Esophagus squamous epithelium (tissue), 5 donors: ENCODE data around the gene RIPK4. TPM values are rescaled to one million over a fixed set of nuclear protein-coding genes. Genes with fewer than 3 reads are reported as not detected.

Source experiments
- DNase-seq: peaks from one replicate; lab custom pipeline; 2025; lab: John Stamatoyannopoulos, UW
- H3K27ac ChIP-seq, 4 donors: fragments of 200-600 bp; sonication (generic); one replicate each; pipeline ENCODE4 v1.5.1; 2016 to 2019; ENCODE audit warnings: mild to moderate bottlenecking in 1 of 4
- H3K27me3 ChIP-seq, 4 donors: fragments of 200-600 bp; sonication (generic); 1 replicate in 3 of 4; 2 replicates in 1 of 4; pipeline versions ENCODE4 v1.5.1 to v1.6.0; 2017 to 2021; ENCODE audit warnings: antibody characterized with exemption in 1 of 4
- H3K36me3 ChIP-seq, 3 donors: fragments of 200-600 bp; sonication (generic); one replicate each; pipeline ENCODE4 v1.5.1; 2016 to 2019
- H3K4me1 ChIP-seq, 3 donors: fragments of 200-600 bp; sonication (generic); one replicate each; pipeline ENCODE4 v1.5.1; 2017 to 2019
- H3K4me3 ChIP-seq, 4 donors: fragments of 200-600 bp; sonication (generic); 1 replicate in 3 of 4; 2 replicates in 1 of 4; pipeline ENCODE4 v1.5.1; 2016 to 2019; ENCODE audit warnings: mild to moderate bottlenecking in 2 of 4, moderate library complexity in 1 of 4
- H3K9me3 ChIP-seq, 3 donors: fragments of 200-600 bp; sonication (generic); one replicate each; pipeline ENCODE4 v1.5.1; 2016 to 2019
- CTCF ChIP-seq, 6 experiments: fragments of 450-650 bp in 4 of 6; fragments of 200-600 bp in 2 of 6; sonication (generic) in 2 of 6; IDR thresholded peaks; one replicate each; pipeline ENCODE4 v1.5.1; 2016 to 2019; ENCODE audit warnings: antibody characterized with exemption in 6 of 6, mild to moderate bottlenecking in 4 of 6, moderate library complexity in 4 of 6
- POLR2A ChIP-seq, 4 donors: fragments of 450-650 bp; IDR thresholded peaks; one replicate each; pipeline ENCODE4 v1.6.1; 2017; ENCODE audit warnings: antibody characterized with exemption in 4 of 4, mild to moderate bottlenecking in 4 of 4, moderate library complexity in 3 of 4
- WGBS, 2 donors: methylation state at CpG; one replicate each; pipeline ENCODE4 v1.1.5; 2018; 5-methylcytosine and 5-hydroxymethylcytosine counted together
- intact Hi-C: fragments of 100-400 bp; cut with DNase I; formaldehyde crosslinking; loops from one replicate; pipeline ENCODE4 v1.15.0; 2022
- total RNA-seq, 4 donors: library from RNA; depleted of rRNA; stranded (reverse); fragments of >200 nt; gene quantifications; one replicate each; pipeline ENCODE4 v1.1.0, GENCODE V29; 2016
- donor health status: DM: yes; HTN: yes; CAD: no.

Gene RIPK4
- total RNA-seq, 4 donors from 2014 or later, result 41.1 to 93.5 (median 68.8) TPM

- Histone ChIP-seq H3K27ac (no peak overlapping the region), H3K4me1 (peaks cover 8 to 51% (median 19%) of the 10 kb centered on the region in 3 donors), H3K36me3 (no peaks in the 10 kb centered on the region), H3K27me3 (peaks cover 0 to 98% (median 8%) of the 10 kb centered on the region in 4 donors), H3K4me3 (no peak overlapping the region), H3K9me3 (no peaks in the 10 kb centered on the region)
- WGBS, 2 donors, result 56 to 73% methylated on average over 5 to 12 of the region's 14 CpGs
- intact Hi-C loops, result no loop called here
- no peak for TF ChIP-seq CTCF (IDR thresholded peaks at IDR 0.05)
- no peak for TF ChIP-seq POLR2A (IDR thresholded peaks at IDR 0.05)
- no peak for DNase-seq
Observed at GRCh38 chr21:41770901-41771624, 4.2 kb upstream of the RIPK4 start.

GRCh38 chr21:41769933-41770332, 3.1 kb upstream of the RIPK4 start:
- peaks cover 8 to 45% (median 19%) of the 10 kb centered on the region in 3 donors for H3K4me1 ChIP-seq
- intact Hi-C loops, result no loop called here
- H3K27me3 ChIP-seq, result peaks cover 0 to 100% (median 9%) of the 10 kb centered on the region in 4 donors
- no peaks in the 10 kb centered on the region for H3K9me3 ChIP-seq
- no peak overlapping the region for H3K27ac ChIP-seq
- DNase-seq, result no peak
- H3K4me3 ChIP-seq, result no peak overlapping the region
- H3K36me3 ChIP-seq, result no peaks in the 10 kb centered on the region
- TF ChIP-seq CTCF (IDR thresholded peaks at IDR 0.05), result no peak
- 74 to 89% methylated on average over 2 to 4 of the region's 5 CpGs for WGBS, 2 donors

- TF ChIP-seq POLR2A (IDR thresholded peaks at IDR 0.05), result no peak
- no peak for TF ChIP-seq CTCF (IDR thresholded peaks at IDR 0.05)
- H3K4me3 ChIP-seq, result no peak overlapping the region
- DNase-seq, result no peak
- no peaks in the 10 kb centered on the region for H3K36me3 ChIP-seq
- H3K27me3 ChIP-seq, result peaks cover 0 to 100% (median 9%) of the 10 kb centered on the region in 4 donors
- H3K9me3 ChIP-seq, result no peaks in the 10 kb centered on the region
- no peak overlapping the region for H3K27ac ChIP-seq
- 75 to 89% methylated on average over 4 to 7 of the region's 7 CpGs for whole genome bisulfite sequencing, 2 donors
- intact Hi-C loops, result no loop called here
- peaks cover 8 to 42% (median 19%) of the 10 kb centered on the region in 3 donors for H3K4me1 ChIP-seq
Observed at GRCh38 chr21:41769521-41769920, 2.7 kb upstream of the RIPK4 start.

GRCh38 chr21:41769111-41769510, 2.3 kb upstream of the RIPK4 start:
- intact Hi-C loops, result no loop called here
- WGBS, 2 donors, result 19 to 24% methylated on average over 4 to 8 of the region's 10 CpGs

More at GRCh38 chr21:41769111-41769510, 2.3 kb upstream of the RIPK4 start:
- peaks cover 0 to 100% (median 9%) of the 10 kb centered on the region in 4 donors for H3K27me3 ChIP-seq
- H3K4me1 ChIP-seq, result peaks cover 8 to 42% (median 19%) of the 10 kb centered on the region in 3 donors
- peak overlapping the region; percentile 2 to 65 (median 50) for H3K4me3 ChIP-seq
- no peaks in the 10 kb centered on the region for H3K36me3 ChIP-seq
- DNase-seq, result no peak
- H3K9me3 ChIP-seq, result no peaks in the 10 kb centered on the region
- TF ChIP-seq POLR2A (IDR thresholded peaks at IDR 0.05), result no peak
- TF ChIP-seq CTCF (IDR thresholded peaks at IDR 0.05), result no peak
- H3K27ac ChIP-seq, result peak overlapping the region in 2 of 4 donors; percentile 95 to 97
